ENCODE measurements around the gene DEFB118. TPM values are rescaled to one million over a fixed set of nuclear protein-coding genes. Genes with fewer than 3 reads are reported as not detected.

The DEFB118 gene
- total RNA-seq, 1 experiment from 2014 or later: not detected

DNA sequence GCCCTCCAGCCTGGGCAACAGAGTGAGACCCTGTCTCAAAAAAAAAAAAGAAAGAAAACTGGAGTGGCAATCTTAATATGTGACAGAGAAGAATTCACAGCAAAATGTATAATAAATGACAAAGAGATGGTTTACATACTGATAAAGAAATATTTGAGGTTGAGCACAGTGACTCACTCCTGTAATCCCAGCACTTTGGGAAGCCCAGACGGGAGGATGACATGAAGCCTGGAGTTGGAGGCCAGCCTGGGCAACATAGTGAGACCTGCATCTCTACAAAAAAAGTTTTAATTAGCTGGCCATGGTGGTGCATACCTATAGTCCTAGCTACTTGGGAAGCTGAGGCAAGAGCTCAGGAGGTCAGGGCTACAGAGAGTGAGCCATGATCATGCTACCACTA is 12.4 kb upstream of the DEFB118 start:
- Histone ChIP-seq H3K18ac (ENCODE audit: insufficient read length, low read depth, low read length) (no peak overlapping the region), H3K79me2 (ENCODE audit: insufficient read depth, low read length) (no peaks in the 10 kb centered on the region), H3K27me3 (ENCODE audit: insufficient read depth, low read length) (no peaks in the 10 kb centered on the region), H2BK20ac (ENCODE audit: low read depth, low read length, poor library complexity, severe bottlenecking) (no peak overlapping the region), H3K79me1 (ENCODE audit: insufficient read depth, low read depth, low read length, poor library complexity, severe bottlenecking) (no peaks in the 10 kb centered on the region), H2BK120ac (ENCODE audit: low read depth, low read length, poor library complexity, severe bottlenecking) (no peak overlapping the region), H3K14ac (ENCODE audit: insufficient read depth, low read length) (no peak overlapping the region), H4K20me1 (ENCODE audit: control insufficient read depth, insufficient read depth, insufficient read length) (no peaks in the 10 kb centered on the region), H2BK5ac (ENCODE audit: insufficient read length, low read length) (no peak overlapping the region), H4K5ac (ENCODE audit: insufficient read length, low read depth, low read length) (no peak overlapping the region), H2AFZ (ENCODE audit: low read length) (no peak overlapping the region), H3K23me2 (ENCODE audit: insufficient read length, low read depth, low read length, poor library complexity, severe bottlenecking) (no peaks in the 10 kb centered on the region), H2AK5ac (ENCODE audit: insufficient read length, low read length) (no peak overlapping the region), H2BK15ac (ENCODE audit: low read depth, low read length) (no peak overlapping the region), H2BK12ac (ENCODE audit: insufficient read length, low read depth, low read length) (no peak overlapping the region), H3K9ac (ENCODE audit: extremely low read depth, insufficient read length, low read length) (no peak overlapping the region), H4K8ac (replicated peaks; ENCODE audit: insufficient read length, low read depth, low read length) (no peak overlapping the region), H3K56ac (ENCODE audit: insufficient read length, low read depth, low read length) (no peak overlapping the region), H4K91ac (ENCODE audit: insufficient read length, low read depth, low read length) (no peak overlapping the region), H3K9me3 (ENCODE audit: control insufficient read depth, low read depth, low read length) (peaks cover 70% of the 10 kb centered on the region), H3K4me2 (ENCODE audit: insufficient read depth, insufficient read length, low read length) (no peak overlapping the region), H3K23ac (ENCODE audit: insufficient read length, low read depth, low read length) (no peak overlapping the region), H3K4ac (ENCODE audit: low read depth, low read length) (no peak overlapping the region), H3K27ac (ENCODE audit: insufficient read length, low read depth, low read length) (no peak overlapping the region), H3T11ph (ENCODE audit: low read length) (no peak overlapping the region), H3K4me1 (ENCODE audit: insufficient read depth, low read length) (no peaks in the 10 kb centered on the region)
- DNase-seq: no peak
- H3K9me3 Mint-ChIP-seq: peaks cover 68 to 79% of the 10 kb centered on the region in 2 experiments
- H3K36me3 Mint-ChIP-seq (ENCODE audit: insufficient read depth in 1 of 3, low read depth in 3 of 3): peaks cover 0 to 23% (median 0%) of the 10 kb centered on the region in 3 experiments; a peak in 4 of 7 replicates
- H3K4me3 Mint-ChIP-seq: no peak overlapping the region
- no CpG with 5 or more reads among the region's 1 CpG for WGBS (ENCODE audit: extremely low coverage, insufficient read length, low lambda C conversion rate)
- peaks cover 3% of the 10 kb centered on the region for H3K27me3 Mint-ChIP-seq (ENCODE audit: low read depth)
- no peak overlapping the region for H3K27ac Mint-ChIP-seq
- TF ChIP-seq, protein P1, sequence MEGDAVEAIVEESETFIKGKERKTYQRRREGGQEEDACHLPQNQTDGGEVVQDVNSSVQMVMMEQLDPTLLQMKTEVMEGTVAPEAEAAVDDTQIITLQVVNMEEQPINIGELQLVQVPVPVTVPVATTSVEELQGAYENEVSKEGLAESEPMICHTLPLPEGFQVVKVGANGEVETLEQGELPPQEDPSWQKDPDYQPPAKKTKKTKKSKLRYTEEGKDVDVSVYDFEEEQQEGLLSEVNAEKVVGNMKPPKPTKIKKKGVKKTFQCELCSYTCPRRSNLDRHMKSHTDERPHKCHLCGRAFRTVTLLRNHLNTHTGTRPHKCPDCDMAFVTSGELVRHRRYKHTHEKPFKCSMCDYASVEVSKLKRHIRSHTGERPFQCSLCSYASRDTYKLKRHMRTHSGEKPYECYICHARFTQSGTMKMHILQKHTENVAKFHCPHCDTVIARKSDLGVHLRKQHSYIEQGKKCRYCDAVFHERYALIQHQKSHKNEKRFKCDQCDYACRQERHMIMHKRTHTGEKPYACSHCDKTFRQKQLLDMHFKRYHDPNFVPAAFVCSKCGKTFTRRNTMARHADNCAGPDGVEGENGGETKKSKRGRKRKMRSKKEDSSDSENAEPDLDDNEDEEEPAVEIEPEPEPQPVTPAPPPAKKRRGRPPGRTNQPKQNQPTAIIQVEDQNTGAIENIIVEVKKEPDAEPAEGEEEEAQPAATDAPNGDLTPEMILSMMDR (conservative IDR thresholded peaks at IDR 0.05): no peak
- no peaks in the 10 kb centered on the region for H3K4me1 Mint-ChIP-seq

Data from H9 (cell line).